Measurements from ENCODE around the gene LRP2. TPM values are rescaled to one million over a fixed set of nuclear protein-coding genes. Genes with fewer than 3 reads are reported as not detected.
"Not testable (repeated sequence)": the region's sequence is repeated elsewhere in the genome, so short reads cannot be mapped to it uniquely, and the experiment has no call there.

The LRP2 gene
- total RNA-seq, 1 donor from 2014 or later = not detected

DNA sequence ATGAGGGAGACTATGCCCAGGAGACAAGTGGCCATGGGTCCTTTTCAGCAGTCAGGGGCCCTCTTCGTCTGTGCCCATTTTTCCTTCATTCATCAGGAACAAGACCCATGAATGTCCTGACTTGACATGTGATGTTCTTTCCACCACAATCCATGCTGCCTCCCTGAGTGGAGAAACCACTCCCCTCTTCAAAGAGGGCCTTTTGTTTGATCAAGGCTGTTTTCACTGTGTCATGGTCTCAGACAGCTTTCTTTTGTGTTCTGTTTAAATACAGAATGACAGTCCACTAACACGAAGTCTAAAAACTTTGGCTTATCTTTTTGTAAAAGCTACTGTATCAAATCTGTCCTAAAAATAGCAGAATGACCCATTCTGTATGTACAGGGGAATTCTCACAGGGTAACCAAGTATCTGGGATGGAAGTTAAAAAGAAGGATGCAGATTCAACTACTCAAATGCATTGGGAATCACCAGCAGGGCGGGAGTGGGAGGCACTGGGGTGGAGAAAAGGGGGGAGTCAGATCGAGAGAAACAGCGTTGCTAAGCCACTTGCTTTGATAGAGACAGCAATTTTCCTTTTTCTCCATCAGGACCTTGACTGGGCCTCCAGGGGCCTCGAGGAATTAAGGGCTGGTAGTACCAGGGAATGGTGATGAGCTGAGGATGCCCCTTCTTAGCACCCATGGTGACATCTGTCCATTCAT is 13.9 kb downstream of the LRP2 start:
- DNase-seq (ENCODE audit: low read depth in 2 of 2) = no peak

DNA sequence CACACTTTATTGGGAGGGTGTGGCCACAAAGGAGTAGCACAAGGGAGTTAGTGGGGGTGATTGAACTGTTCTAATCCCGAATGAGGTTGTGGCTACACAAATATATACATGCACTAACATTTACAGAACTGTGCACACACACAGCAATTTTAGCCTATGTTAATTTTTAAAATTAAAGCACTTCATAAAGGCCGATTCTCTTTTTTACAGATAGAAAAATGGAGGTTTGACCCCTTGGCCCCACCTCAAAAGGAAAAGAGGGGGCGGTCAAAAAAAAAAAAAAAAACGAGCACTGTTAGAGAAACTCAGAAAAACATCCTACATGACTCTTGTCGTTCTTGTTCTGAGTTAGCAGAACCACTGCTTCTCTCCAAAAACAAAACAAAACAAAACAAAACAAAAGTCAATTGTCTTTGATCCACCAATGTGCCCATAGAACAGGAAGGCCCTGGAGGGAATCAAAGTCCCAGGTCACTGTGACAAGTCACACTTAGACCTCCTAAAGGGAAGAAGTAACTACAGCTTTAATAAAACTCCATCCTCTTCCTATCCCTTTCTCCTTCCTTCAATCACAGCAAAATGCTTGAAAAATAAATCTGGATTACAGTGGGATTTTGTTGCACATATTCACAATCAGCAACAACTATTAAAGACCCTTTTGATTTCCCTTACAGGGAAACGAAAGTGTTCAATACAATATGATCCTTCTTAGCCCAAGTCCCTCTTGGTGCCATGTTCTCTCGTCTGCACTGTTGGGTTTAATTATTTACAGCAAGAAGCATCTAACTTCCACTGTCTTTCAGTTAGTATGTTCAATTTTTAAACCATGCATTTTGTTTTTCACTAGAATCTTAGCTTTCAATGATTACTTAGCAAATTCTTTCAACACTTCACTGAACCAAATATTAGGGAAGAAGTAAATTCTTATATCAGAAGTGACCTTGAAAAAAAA is 16.6 kb downstream of the LRP2 start:
- DNase-seq (ENCODE audit: low read depth in 2 of 2) = no peak

DNA sequence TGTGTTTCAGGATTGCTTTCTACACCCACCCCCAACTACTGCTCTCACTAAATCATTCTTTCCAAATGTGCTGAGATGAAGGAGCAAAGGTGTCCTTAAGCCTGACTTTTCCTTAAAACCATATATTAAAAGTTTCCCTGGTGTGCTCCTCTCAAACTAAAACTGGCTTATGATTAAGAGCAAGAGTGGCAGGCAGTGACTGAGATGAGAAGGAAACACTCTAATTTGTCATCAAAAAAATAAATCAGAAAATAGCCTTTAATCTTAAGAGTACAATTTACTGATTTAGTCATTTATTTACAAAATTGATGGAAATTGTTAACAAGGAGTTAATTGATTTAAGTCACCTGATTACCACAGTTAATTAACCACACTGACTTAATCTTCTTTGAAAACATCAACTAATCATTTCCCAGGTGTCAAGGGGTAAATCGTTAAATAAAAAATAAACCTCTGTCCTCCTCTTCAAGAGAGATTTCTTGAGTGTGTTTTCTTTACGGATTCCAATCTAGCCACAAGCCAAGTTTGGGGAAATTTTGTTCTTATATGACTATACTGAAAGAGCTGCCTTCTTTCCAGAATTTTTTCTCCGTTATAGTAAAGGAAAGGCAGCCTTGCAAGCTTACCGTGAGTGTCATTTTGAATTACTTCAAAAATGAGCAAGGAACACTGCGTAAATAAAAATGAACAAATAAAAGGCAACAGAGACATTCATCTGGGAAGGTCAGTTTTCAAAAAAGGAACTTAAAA is 17.4 kb downstream of the LRP2 start:
- DNase-seq (ENCODE audit: low read depth in 2 of 2) = no peak

DNA sequence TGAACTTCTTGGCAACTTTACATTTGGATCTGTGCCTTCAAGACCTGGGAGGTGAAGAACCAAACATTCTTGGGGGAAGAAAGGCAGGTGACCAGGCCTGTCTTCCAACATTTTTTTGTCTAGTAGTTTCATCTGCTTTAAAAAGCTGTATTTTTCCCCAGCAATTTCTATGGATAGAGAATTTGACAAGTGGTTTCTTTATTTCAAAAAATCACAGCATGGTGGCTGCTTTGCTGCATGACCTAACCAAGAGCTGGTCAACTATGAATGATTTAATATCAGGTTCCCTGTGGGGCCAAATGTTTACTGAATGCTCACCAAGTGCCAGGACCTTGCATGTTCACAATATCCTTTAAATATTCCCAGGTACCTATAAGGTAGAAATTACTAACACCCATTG is 19.1 kb downstream of the LRP2 start:
- DNase-seq (ENCODE audit: low read depth in 2 of 2) = no peak

DNA sequence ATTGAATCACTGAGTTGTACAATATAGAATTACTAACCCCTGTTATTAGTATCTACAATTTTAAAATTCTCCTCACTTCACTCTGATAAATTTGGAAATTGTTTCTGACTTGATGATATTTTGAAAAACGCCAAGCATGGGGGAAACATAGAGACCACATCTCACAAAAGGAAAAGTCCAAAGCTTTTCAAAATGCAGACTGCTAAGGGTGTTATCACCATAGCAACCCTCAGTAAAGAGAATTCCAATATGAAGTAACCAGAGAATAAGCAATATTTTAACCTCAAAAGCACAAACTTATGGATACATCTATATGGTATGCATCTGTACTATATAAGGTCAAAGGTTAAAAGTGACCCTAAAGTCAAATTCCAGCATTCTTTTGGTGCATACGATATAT is 22.7 kb downstream of the LRP2 start:
- no peak for DNase-seq (ENCODE audit: low read depth in 2 of 2)

DNA sequence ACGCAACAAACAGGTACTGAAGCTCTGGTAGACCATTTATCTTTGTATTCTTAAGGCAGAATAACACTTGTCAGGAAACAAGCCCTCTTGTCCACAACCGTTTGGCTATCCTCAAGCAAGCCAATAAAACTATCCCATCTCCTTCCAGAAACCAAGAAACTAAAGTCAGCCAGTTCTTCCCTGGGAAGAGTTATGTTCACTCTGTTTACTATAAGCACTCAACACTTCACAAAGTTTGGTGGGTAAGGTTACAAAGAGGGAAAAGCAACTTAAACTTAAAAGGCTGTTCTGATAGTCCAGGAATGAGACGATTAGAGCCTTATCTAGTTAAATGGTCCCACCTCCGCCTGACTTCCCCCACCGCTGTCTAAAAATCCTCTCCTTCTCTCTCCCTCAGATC is 25.6 kb downstream of the LRP2 start:
- DNase-seq (ENCODE audit: low read depth in 2 of 2) = no peak

DNA sequence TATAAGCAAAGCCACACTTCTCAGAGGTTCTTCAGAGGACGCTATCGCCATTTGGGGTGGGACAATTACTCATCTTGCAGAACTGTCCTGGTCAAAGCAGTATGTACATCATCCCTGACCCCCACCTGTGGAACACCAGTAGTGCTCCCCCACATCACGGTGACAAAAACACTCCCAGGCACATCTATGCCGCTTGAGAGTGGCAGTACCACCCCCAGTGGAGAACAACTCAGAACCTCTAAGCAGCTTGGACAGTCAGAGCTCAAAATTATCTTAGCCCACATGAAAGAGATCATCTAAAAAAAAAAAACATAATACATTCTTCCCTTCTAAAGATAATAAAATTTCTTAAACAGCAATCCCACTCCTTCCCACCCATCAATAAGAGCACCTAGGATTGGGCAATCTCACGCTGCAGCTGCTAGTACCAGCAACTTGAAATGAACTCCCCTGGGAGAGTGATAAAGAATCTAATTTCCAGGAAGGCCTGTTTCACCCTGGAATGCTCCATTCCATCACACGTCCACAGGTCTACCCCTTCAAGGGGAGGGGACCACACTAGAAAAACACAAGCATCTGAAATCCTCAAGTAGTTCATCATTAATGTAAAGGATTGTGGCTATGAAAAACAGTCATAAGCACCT is 31.7 kb downstream of the LRP2 start:
- no peak for DNase-seq (ENCODE audit: low read depth in 2 of 2)

DNA sequence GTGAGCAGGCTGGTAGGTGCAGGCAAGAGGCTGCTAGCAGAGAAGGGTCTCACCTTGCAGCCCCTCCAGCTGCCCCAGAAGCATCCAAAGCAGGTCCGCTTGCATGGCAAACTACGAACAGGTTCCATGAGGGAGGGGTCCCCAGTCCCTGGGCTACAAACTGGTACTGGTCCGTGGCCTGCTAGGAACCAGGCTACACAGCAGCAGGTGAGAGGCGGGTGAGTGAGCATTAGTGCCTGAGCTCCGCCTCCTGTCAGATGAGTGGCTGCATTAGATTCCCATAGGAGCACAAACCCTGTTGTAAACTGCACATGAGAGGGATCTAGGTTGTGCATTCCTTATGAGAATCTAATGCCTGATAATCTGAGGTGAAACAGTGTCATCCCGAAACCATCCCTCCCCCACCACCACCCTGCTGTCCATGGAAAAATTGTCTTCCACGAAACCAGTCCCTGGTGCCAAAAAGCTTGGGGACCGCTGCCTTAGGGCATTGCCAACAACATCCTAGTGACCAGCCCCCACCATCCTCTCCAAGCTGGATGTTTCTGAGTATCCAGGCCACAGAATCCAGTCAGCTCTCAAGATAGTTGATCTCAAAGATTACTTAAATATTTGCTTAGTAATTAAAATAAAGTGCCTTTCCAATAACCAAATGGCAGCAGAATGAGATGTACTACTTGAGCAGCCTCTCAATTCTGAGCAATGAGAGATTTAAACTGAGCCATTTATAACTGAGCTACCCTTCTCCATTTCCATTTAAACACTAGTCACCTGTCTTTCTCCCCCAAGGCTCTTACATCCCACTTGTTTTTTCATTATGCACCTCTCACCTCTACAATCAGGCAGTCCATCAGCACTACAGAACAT is 32.4 kb downstream of the LRP2 start:
- no peak for DNase-seq (ENCODE audit: low read depth in 2 of 2)

DNA sequence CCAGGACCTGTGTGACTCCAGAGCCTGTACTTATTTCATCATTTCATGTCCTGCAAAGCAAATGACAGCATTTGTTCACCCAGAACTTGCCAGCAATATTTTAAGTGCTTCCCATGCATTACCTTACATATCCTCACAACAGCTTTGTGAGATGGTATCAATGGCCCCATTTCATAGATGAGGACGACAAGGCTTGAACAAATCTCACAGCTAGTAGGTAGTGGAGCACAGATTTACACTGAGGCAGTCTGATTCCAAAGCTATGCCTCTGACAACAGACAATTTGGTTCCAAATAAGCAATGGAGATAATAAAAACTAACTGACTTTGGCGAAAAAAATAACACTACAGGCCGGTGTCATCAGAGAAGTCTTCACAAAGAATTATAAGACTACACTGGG is 33.5 kb downstream of the LRP2 start:
- DNase-seq (ENCODE audit: low read depth in 2 of 2) = no peak

DNA sequence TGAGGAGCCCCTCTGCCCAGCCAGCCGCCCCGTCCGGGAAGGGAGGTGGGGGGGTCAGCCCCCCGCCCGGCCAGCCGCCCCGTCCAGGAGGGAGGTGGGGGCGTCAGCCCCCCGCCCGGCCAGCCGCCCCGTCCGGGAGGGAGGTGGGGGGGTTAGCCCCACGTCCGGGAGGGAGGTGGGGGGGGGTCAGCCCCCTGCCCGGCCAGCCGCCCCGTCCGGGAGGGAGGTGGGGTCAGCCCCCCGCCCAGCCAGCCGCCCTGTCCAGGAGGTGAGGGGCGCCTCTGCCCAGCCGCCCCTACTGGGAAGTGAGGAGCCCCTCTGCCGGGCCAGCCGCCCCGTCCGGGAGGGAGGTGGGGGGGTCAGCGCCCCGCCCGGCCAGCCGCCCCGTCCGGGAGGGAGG is 34.5 kb downstream of the LRP2 start:
- not testable (repeated sequence) for DNase-seq (ENCODE audit: low read depth in 2 of 2)

DNA sequence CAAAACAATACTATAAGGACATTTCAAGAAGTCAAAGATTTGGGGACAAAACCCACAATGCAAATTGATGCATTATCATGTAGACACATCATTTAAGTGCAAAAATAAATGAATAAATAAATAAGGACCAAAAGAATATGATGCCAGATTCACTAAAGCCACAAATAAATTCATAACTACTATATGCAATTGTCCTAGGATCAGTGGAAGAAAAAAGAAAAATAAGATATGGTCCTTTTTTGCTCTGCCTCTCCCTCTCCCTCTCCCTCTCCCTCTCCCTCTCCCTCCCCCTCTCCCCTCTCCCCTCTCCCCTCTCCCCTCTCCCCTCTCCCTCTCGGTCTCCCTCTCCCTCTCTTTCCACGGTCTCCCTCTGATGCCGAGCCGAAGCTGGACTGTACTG is 36.4 kb downstream of the LRP2 start:
- DNase-seq (ENCODE audit: low read depth in 2 of 2) = not testable (repeated sequence)

DNA sequence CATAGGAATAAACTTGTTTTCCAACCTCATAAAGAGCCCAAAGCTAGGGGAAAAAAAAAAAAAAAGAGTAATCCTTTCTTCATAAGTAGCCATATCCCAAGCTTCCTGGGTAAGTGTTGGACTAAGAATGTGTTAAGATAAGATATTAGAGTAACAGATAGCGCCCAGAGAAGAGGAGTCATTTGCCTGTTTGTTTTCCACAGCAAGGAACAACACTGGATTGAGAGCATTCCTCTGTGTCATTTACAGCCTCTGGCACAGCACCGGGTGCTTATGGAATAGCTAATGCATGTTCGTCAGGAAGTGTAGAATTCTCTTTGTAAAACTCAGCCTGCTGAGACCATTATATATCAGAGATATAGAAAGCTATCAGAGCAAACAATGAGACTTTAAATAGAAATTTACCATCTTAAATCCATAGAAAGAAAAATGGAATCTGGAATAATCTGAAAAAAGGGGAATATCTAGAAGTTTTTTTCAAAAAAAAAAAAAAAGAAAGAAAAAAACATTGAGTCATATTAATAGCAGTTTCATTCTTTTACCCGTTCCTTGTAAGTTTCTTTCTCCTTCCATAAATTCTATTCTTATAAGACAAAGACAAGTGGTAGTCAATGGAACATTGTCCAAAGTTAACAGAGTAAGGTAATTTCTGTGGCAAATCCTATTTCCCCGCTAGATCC is 37.6 kb downstream of the LRP2 start:
- DNase-seq (ENCODE audit: low read depth in 2 of 2) = no peak

DNA sequence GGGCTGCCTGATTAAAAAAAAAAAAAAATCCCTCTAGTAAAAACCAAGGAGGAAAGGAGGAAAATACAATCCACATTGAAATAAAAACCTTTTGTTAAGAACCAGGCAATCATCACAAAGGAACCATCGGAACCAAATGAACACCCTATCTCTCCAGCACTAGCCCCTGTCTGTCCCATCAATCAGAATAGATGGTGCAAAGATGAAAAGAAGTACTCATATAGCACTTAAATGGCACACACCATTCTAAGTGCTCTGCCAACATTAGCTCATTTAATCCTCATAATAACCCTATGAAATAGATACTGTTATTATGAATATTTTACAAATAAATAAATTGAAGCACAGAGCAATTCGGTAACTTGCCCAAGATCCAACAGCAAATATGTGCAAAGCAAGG is 38.5 kb downstream of the LRP2 start:
- DNase-seq (ENCODE audit: low read depth in 2 of 2) = no peak

DNA sequence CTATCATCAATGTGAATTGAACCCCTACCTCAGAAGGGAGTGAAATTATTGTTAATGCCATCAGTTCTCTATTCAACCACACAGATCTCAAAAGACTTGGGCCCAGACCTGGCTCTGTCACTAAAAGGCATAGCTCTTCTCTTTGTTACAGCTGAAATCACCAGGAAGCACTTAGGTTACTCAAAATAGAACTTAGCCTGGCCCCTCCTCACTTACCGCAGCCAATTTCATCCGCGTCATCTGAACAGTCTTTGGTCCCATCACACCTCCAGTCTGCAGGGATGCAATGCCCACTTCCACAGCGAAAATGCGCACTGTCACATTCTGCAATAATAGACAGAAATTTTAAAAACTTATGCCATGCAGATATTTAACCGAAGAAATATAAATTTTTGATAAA is 41.8 kb downstream of the LRP2 start:
- no peak for DNase-seq (ENCODE audit: low read depth in 2 of 2)

DNA sequence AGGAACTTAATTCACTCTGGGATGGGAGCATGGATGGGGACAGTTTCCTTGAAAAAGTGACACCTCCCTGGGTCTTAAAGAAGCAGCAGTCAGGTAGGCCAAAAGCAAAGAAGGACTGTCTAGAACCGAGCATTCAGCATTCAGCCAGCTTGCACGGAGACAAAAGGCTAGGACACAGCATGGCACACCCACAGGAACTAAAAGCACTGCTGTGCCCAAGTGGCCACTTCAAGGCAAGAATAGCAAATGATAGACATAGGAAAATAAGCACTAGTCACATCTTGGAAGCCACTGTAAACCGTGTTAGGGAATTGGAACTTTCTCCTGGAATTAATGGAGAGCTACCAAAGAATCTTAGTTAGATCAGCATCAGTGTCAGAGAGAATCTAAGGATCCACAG is 47.0 kb downstream of the LRP2 start:
- no peak for DNase-seq (ENCODE audit: low read depth in 2 of 2)

DNA sequence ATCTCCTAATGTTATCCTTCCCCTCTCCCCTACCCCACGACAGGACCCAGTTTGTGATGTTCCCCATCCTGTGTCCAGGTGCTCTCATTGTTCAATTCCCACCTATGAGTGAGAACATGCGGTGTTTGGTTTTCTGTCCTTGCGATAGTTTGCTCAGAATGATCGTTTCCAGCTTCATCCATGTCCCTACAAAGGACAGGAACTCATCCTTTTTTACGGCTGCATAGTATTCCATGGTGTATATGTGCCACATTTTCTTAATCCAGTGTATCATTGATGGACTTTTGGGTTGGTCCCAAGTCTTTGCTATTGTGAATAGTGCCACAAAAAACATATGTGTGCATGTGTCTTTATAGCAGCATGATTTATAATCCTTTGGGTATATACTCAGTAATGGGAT is 54.0 kb downstream of the LRP2 start:
- not testable (repeated sequence) for DNase-seq (ENCODE audit: low read depth in 2 of 2)

DNA sequence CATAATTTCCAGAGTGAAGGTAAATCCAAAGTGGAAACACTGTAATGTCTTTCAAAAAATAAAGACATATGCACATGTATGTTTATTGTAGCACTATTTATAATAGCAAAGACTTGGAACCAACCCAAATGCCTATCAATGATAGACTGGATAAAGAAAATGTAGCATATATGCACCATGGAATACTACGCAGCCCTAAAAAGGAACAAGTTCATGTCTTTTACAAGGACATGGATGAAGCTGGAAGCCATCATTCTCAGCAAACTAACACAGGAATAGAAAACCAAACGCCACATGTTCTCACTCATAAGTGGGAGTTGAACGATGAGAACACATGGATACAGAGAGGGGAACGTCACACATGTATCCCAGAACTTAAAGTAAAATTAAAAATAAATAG is 57.6 kb downstream of the LRP2 start:
- not testable (repeated sequence) for DNase-seq (ENCODE audit: low read depth in 2 of 2)

DNA sequence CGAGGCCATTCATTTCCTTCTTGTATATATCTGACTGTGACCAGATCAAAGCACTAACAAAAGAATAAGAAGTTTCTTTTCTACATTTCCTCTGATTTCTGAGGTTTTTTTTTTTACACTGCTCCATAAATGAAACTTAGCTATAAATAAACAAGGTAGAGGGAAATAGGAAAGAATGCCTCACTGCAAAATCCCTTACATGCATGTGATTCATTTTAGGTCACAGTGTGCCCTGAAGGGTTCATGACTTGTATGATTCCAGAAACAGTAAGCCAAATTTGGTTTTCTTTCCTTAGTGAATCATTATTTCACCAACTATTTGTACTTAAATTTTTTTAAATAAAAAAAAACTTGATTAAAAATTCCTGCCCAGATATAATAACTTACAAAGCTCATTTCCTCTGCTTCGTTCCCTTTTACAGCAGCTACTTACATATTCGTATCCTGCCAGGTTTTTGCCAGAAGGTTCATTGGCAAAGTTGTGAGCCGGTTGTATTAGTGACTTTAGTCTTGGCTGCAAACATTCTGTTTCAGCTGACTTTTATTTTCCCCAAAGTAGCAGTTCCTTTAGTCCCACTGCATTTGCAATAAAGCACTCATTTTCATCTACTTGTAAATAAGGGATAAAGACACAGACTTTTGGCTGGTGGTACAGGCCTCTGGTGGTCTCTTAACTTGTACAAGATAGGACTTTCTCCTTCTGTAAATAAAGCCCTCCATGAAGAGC is 58.6 kb downstream of the LRP2 start:
- DNase-seq (ENCODE audit: low read depth in 2 of 2) = no peak

DNA sequence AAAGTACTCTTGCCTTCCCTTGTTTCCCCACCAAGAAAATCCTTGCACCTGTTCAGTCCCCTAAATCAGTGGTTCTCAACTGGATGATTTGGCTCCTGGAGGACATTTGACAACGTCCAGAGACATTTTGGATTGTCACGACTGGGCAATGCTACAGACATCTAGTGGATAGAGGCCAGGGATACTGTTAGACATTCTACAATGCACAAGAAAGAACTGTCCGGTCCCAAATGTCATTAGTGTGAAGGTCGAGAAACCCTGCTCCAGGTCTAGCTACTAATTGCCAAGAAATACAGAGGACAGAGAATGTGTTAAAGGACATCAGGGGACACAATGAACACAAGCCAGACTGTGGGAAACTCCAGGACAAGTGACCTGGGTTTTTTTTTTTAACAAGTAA is 60.0 kb downstream of the LRP2 start:
- no peak for DNase-seq (ENCODE audit: low read depth in 2 of 2)
